ENCODE results near the gene PHACTR3.

The PHACTR3 gene

GRCh38 chr20:59709636-59710035, 105.3 kb downstream of the PHACTR3 start:
- H4K20me1 ChIP-seq (ENCODE audit: insufficient read depth, low read length) = no peaks in the 10 kb centered on the region
- no peak overlapping the region for H3K4me3 ChIP-seq (ENCODE audit: low read depth, low read length, poor library complexity, severe bottlenecking)
- H3K4me2 ChIP-seq (ENCODE audit: low read length) = no peak overlapping the region
- TF ChIP-seq CTCF (IDR thresholded peaks at IDR 0.05; ENCODE audit: low read length) (no peak), EZH2 (IDR thresholded peaks at IDR 0.05; ENCODE audit: borderline replicate concordance, low read length) (no peak)
- H3K27me3 ChIP-seq (ENCODE audit: insufficient read depth, low read length) = no peaks in the 10 kb centered on the region
- H3K79me2 ChIP-seq (ENCODE audit: insufficient read depth, low read length) = no peaks in the 10 kb centered on the region
- H3K9me3 ChIP-seq (ENCODE audit: low read length) = peaks cover 7% of the 10 kb centered on the region
- H3K4me1 ChIP-seq (ENCODE audit: insufficient read depth, low read length, severe bottlenecking) = no peaks in the 10 kb centered on the region
- H3K27ac ChIP-seq (ENCODE audit: low read depth, low read length, poor library complexity, severe bottlenecking) = no peak overlapping the region
- H3K9me2 ChIP-seq (ENCODE audit: low read depth, low read length) = no peaks in the 10 kb centered on the region
- no peak overlapping the region for H3K9ac ChIP-seq (ENCODE audit: low read length)
- no peaks in the 10 kb centered on the region for H3F3A ChIP-seq (ENCODE audit: insufficient read depth, low read length)
- no peaks in the 10 kb centered on the region for H3K36me3 ChIP-seq (ENCODE audit: insufficient read depth, low read length)
- no peak overlapping the region for H2AFZ ChIP-seq (ENCODE audit: low read length)

DNA sequence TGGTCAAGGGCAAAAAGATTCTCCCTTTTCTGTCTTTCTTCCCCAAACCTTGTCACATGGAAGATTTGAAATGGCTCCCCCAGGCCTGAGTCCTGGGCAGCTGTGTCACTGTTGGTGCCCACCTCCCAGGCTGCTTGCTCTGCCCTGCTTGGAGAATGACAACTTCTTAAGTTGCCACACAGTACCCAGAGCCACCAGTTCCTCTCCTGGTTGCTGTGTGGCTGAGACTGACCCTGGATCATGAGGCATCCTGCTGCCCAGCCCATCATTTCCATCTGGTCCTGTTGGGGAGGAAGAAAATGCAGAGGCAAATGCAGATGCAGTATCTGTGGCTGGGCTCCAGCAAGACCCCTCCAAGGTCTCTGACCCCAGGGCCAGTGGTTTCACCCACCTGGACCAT, 113.7 kb downstream of the PHACTR3 start:
- Histone ChIP-seq H3K27ac (ENCODE audit: low read depth, low read length, poor library complexity, severe bottlenecking) (no peak overlapping the region), H3K9me2 (ENCODE audit: low read depth, low read length) (no peaks in the 10 kb centered on the region), H3K27me3 (ENCODE audit: insufficient read depth, low read length) (no peaks in the 10 kb centered on the region), H3K4me3 (ENCODE audit: low read depth, low read length, poor library complexity, severe bottlenecking) (no peak overlapping the region), H3K9ac (ENCODE audit: low read length) (no peak overlapping the region), H3K36me3 (ENCODE audit: insufficient read depth, low read length) (no peaks in the 10 kb centered on the region), H3F3A (ENCODE audit: insufficient read depth, low read length) (no peaks in the 10 kb centered on the region), H3K4me1 (ENCODE audit: insufficient read depth, low read length, severe bottlenecking) (no peaks in the 10 kb centered on the region), H2AFZ (ENCODE audit: low read length) (no peak overlapping the region), H3K79me2 (ENCODE audit: insufficient read depth, low read length) (no peaks in the 10 kb centered on the region), H4K20me1 (ENCODE audit: insufficient read depth, low read length) (no peaks in the 10 kb centered on the region), H3K9me3 (ENCODE audit: low read length) (peaks cover 2% of the 10 kb centered on the region; the same call in 1 of the 2 replicates), H3K4me2 (ENCODE audit: low read length) (no peak overlapping the region)
- TF ChIP-seq CTCF (IDR thresholded peaks at IDR 0.05; ENCODE audit: low read length) = no peak
- no peak for TF ChIP-seq EZH2 (IDR thresholded peaks at IDR 0.05; ENCODE audit: borderline replicate concordance, low read length)

DNA sequence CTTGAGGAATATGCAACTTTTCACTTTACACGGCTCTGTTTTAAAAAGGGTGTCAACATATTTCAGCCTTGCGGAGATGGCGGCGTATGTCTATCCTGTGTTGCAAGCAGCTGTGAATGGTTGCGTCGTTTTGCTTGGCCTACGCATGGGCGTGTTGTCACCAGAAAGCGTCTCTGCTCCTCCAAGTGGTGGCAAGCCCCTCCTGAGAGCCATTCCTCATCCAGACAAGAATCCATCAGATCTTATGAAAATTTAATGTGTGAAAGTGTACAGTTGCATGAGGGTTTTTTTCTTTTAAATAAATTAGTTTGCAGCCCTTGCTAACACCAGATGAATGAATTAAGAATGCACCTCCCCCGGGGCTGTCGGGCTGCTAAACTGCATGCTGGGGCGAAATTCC, 114.4 kb downstream of the PHACTR3 start:
- H3K36me3 ChIP-seq (ENCODE audit: insufficient read depth, low read length) = no peaks in the 10 kb centered on the region
- no peak overlapping the region for H3K9ac ChIP-seq (ENCODE audit: low read length)
- no peak overlapping the region for H3K27ac ChIP-seq (ENCODE audit: low read depth, low read length, poor library complexity, severe bottlenecking)
- H3K9me2 ChIP-seq (ENCODE audit: low read depth, low read length) = no peaks in the 10 kb centered on the region
- TF ChIP-seq EZH2 (IDR thresholded peaks at IDR 0.05; ENCODE audit: borderline replicate concordance, low read length) = no peak
- no peaks in the 10 kb centered on the region for H4K20me1 ChIP-seq (ENCODE audit: insufficient read depth, low read length)
- H3K4me1 ChIP-seq (ENCODE audit: insufficient read depth, low read length, severe bottlenecking) = no peaks in the 10 kb centered on the region
- no peaks in the 10 kb centered on the region for H3K79me2 ChIP-seq (ENCODE audit: insufficient read depth, low read length)
- H2AFZ ChIP-seq (ENCODE audit: low read length) = no peak overlapping the region
- no peaks in the 10 kb centered on the region for H3K27me3 ChIP-seq (ENCODE audit: insufficient read depth, low read length)
- no peak overlapping the region for H3K4me3 ChIP-seq (ENCODE audit: low read depth, low read length, poor library complexity, severe bottlenecking)
- no peaks in the 10 kb centered on the region for H3F3A ChIP-seq (ENCODE audit: insufficient read depth, low read length)
- no peaks in the 10 kb centered on the region for H3K9me3 ChIP-seq (ENCODE audit: low read length)
- H3K4me2 ChIP-seq (ENCODE audit: low read length) = no peak overlapping the region

GRCh38 chr20:59720013-59720412, 115.7 kb downstream of the PHACTR3 start:
- TF ChIP-seq CTCF (IDR thresholded peaks at IDR 0.05; ENCODE audit: low read length) (no peak), EZH2 (IDR thresholded peaks at IDR 0.05; ENCODE audit: borderline replicate concordance, low read length) (no peak)
- H3K9ac ChIP-seq (ENCODE audit: low read length) = no peak overlapping the region
- 0 out of 2 replicates have a peak, but pooled peaks cover 3% of the 10 kb centered on the region for H3K27me3 ChIP-seq (ENCODE audit: insufficient read depth, low read length)

More at GRCh38 chr20:59720013-59720412, 115.7 kb downstream of the PHACTR3 start:
- Histone ChIP-seq H3K36me3 (ENCODE audit: insufficient read depth, low read length) (no peaks in the 10 kb centered on the region), H3K9me3 (ENCODE audit: low read length) (no peaks in the 10 kb centered on the region), H3F3A (ENCODE audit: insufficient read depth, low read length) (no peaks in the 10 kb centered on the region), H3K79me2 (ENCODE audit: insufficient read depth, low read length) (no peaks in the 10 kb centered on the region), H4K20me1 (ENCODE audit: insufficient read depth, low read length) (no peaks in the 10 kb centered on the region), H3K27ac (ENCODE audit: low read depth, low read length, poor library complexity, severe bottlenecking) (no peak overlapping the region), H3K4me3 (ENCODE audit: low read depth, low read length, poor library complexity, severe bottlenecking) (no peak overlapping the region), H3K9me2 (ENCODE audit: low read depth, low read length) (no peaks in the 10 kb centered on the region), H3K4me2 (ENCODE audit: low read length) (no peak overlapping the region), H2AFZ (ENCODE audit: low read length) (no peak overlapping the region), H3K4me1 (ENCODE audit: insufficient read depth, low read length, severe bottlenecking) (no peaks in the 10 kb centered on the region)

Measured in OCI-LY1 (cell line).